ENCODE measurements around the gene VEZT.

Gene VEZT

DNA sequence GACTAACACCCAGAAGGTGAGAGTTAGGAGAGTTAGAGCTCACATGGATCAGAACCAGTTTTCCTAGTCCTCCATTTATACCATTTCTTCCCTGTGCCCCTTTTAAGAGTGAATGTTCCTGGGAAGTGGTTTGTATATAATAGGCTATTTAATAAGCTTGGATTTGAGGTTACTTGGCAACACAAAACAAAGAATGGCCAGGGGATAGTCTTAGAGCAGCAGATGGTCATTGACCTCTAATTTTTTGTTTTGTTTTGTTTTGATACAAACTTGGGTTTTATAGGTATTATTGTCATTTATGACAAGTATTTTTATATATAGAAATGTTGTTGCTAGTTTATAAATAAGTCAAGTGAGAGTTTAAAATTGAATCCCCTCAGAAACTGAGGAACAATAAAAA, 35.8 kb downstream of the VEZT start (continued):
- TF ChIP-seq, protein P1, sequence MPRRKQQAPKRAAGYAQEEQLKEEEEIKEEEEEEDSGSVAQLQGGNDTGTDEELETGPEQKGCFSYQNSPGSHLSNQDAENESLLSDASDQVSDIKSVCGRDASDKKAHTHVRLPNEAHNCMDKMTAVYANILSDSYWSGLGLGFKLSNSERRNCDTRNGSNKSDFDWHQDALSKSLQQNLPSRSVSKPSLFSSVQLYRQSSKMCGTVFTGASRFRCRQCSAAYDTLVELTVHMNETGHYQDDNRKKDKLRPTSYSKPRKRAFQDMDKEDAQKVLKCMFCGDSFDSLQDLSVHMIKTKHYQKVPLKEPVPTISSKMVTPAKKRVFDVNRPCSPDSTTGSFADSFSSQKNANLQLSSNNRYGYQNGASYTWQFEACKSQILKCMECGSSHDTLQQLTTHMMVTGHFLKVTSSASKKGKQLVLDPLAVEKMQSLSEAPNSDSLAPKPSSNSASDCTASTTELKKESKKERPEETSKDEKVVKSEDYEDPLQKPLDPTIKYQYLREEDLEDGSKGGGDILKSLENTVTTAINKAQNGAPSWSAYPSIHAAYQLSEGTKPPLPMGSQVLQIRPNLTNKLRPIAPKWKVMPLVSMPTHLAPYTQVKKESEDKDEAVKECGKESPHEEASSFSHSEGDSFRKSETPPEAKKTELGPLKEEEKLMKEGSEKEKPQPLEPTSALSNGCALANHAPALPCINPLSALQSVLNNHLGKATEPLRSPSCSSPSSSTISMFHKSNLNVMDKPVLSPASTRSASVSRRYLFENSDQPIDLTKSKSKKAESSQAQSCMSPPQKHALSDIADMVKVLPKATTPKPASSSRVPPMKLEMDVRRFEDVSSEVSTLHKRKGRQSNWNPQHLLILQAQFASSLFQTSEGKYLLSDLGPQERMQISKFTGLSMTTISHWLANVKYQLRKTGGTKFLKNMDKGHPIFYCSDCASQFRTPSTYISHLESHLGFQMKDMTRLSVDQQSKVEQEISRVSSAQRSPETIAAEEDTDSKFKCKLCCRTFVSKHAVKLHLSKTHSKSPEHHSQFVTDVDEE (CRISPR knock-in tag; IDR thresholded peaks at IDR 0.05): no peak

DNA sequence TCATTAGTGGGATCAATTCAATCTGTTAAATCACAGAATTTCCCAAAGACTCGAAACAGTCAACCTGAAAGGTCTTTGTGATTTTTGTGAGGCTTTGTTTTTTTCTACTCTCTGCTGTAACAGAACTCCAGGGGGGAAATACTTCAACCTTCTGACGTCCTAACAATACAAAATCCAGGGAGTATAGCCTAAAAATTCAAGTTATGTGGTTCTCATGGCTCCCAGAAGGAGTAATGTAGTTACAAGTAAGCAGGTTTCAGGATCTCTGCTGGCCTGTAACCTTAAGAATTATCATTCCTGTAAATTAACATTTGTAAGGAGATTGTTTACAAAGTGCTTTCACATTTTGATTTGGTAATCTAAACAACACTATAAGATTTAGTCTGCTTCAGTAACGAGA, 39.9 kb downstream of the VEZT start:
- no peak for TF ChIP-seq ZNF8 (CRISPR knock-in tag; IDR thresholded peaks at IDR 0.05)
- TF ChIP-seq ZFP3 (CRISPR knock-in tag; IDR thresholded peaks at IDR 0.05): no peak
- no peak for TF ChIP-seq ZFP30 (CRISPR knock-in tag; IDR thresholded peaks at IDR 0.05)
- TF ChIP-seq PPARA (CRISPR knock-in tag; IDR thresholded peaks at IDR 0.05; ENCODE audit: borderline replicate concordance): no peak
- TF ChIP-seq, protein P1 (CRISPR knock-in tag; IDR thresholded peaks at IDR 0.05): no peak
- no peak for TF ChIP-seq ZC3H10 (CRISPR knock-in tag; IDR thresholded peaks at IDR 0.05)
- TF ChIP-seq, protein P2, sequence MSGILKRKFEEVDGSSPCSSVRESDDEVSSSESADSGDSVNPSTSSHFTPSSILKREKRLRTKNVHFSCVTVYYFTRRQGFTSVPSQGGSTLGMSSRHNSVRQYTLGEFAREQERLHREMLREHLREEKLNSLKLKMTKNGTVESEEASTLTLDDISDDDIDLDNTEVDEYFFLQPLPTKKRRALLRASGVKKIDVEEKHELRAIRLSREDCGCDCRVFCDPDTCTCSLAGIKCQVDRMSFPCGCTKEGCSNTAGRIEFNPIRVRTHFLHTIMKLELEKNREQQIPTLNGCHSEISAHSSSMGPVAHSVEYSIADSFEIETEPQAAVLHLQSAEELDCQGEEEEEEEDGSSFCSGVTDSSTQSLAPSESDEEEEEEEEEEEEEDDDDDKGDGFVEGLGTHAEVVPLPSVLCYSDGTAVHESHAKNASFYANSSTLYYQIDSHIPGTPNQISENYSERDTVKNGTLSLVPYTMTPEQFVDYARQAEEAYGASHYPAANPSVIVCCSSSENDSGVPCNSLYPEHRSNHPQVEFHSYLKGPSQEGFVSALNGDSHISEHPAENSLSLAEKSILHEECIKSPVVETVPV (CRISPR knock-in tag; IDR thresholded peaks at IDR 0.05): no peak
- TF ChIP-seq, protein P3, sequence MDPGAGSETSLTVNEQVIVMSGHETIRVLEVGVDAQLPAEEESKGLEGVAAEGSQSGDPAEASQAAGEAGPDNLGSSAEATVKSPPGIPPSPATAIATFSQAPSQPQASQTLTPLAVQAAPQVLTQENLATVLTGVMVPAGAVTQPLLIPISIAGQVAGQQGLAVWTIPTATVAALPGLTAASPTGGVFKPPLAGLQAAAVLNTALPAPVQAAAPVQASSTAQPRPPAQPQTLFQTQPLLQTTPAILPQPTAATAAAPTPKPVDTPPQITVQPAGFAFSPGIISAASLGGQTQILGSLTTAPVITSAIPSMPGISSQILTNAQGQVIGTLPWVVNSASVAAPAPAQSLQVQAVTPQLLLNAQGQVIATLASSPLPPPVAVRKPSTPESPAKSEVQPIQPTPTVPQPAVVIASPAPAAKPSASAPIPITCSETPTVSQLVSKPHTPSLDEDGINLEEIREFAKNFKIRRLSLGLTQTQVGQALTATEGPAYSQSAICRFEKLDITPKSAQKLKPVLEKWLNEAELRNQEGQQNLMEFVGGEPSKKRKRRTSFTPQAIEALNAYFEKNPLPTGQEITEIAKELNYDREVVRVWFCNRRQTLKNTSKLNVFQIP (CRISPR knock-in tag; IDR thresholded peaks at IDR 0.05; ENCODE audit: borderline replicate concordance, low read depth): no peak
- TF ChIP-seq ESRRG (CRISPR knock-in tag; IDR thresholded peaks at IDR 0.05): no peak
- no peak for ATAC-seq

DNA sequence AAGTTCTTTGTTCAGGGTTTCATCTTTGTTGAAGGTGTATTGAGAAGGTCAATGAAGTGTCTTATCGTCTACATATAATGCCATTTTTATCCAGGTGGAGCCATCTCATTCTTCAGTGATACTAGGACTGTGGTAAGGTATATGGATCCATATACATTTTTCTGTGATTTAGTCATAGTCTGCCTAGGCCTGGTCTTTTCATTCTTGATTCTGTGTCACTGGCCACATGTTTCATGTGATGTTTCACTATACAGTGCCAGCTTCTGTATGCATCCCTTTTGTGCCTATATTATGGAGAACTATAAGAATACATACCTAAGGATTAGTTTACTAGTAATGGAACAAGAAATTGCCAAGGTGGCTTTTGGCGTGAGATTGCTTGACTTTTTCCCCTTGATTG, 40.5 kb downstream of the VEZT start:
- peak; percentile 53 for ATAC-seq
- TF ChIP-seq PPARA (CRISPR knock-in tag; IDR thresholded peaks at IDR 0.05; ENCODE audit: borderline replicate concordance) (no peak), BACH2 (CRISPR knock-in tag; IDR thresholded peaks at IDR 0.05; ENCODE audit: borderline replicate concordance) (no peak), ZNF70 (CRISPR knock-in tag; IDR thresholded peaks at IDR 0.05) (no peak), ZNF8 (CRISPR knock-in tag; IDR thresholded peaks at IDR 0.05) (no peak), OSR1 (CRISPR knock-in tag; IDR thresholded peaks at IDR 0.05) (no peak), GLIS3 (CRISPR knock-in tag; IDR thresholded peaks at IDR 0.05) (no peak), SNAI2 (CRISPR knock-in tag; IDR thresholded peaks at IDR 0.05) (no peak), RARB (CRISPR knock-in tag; IDR thresholded peaks at IDR 0.05) (no peak), ISL1 (CRISPR knock-in tag; IDR thresholded peaks at IDR 0.05) (no peak), ZNF565 (CRISPR knock-in tag; conservative IDR thresholded peaks at IDR 0.05; ENCODE audit: low read depth) (no peak), ARNTL (CRISPR knock-in tag; IDR thresholded peaks at IDR 0.05; ENCODE audit: borderline replicate concordance, low read depth) (no peak)
- TF ChIP-seq, protein P2 (CRISPR knock-in tag; IDR thresholded peaks at IDR 0.05): no peak
- TF ChIP-seq, protein P4, sequence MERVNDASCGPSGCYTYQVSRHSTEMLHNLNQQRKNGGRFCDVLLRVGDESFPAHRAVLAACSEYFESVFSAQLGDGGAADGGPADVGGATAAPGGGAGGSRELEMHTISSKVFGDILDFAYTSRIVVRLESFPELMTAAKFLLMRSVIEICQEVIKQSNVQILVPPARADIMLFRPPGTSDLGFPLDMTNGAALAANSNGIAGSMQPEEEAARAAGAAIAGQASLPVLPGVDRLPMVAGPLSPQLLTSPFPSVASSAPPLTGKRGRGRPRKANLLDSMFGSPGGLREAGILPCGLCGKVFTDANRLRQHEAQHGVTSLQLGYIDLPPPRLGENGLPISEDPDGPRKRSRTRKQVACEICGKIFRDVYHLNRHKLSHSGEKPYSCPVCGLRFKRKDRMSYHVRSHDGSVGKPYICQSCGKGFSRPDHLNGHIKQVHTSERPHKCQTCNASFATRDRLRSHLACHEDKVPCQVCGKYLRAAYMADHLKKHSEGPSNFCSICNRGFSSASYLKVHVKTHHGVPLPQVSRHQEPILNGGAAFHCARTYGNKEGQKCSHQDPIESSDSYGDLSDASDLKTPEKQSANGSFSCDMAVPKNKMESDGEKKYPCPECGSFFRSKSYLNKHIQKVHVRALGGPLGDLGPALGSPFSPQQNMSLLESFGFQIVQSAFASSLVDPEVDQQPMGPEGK (CRISPR knock-in tag; IDR thresholded peaks at IDR 0.05; ENCODE audit: borderline replicate concordance): no peak
- TF ChIP-seq, protein P1 (CRISPR knock-in tag; IDR thresholded peaks at IDR 0.05): no peak
- TF ChIP-seq, protein P5, sequence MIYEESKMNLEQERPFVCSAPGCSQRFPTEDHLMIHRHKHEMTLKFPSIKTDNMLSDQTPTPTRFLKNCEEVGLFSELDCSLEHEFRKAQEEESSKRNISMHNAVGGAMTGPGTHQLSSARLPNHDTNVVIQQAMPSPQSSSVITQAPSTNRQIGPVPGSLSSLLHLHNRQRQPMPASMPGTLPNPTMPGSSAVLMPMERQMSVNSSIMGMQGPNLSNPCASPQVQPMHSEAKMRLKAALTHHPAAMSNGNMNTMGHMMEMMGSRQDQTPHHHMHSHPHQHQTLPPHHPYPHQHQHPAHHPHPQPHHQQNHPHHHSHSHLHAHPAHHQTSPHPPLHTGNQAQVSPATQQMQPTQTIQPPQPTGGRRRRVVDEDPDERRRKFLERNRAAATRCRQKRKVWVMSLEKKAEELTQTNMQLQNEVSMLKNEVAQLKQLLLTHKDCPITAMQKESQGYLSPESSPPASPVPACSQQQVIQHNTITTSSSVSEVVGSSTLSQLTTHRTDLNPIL (CRISPR knock-in tag; IDR thresholded peaks at IDR 0.05; ENCODE audit: low read depth): no peak

All from SK-N-SH treated with all-trans-retinoic acid at 6 μM for 48 hours (cell line).